Measurements from ENCODE around the gene ANKS4B.
"Not testable (repeated sequence)": the region's sequence is repeated elsewhere in the genome, so short reads cannot be mapped to it uniquely, and the experiment has no call there.

Gene ANKS4B

DNA sequence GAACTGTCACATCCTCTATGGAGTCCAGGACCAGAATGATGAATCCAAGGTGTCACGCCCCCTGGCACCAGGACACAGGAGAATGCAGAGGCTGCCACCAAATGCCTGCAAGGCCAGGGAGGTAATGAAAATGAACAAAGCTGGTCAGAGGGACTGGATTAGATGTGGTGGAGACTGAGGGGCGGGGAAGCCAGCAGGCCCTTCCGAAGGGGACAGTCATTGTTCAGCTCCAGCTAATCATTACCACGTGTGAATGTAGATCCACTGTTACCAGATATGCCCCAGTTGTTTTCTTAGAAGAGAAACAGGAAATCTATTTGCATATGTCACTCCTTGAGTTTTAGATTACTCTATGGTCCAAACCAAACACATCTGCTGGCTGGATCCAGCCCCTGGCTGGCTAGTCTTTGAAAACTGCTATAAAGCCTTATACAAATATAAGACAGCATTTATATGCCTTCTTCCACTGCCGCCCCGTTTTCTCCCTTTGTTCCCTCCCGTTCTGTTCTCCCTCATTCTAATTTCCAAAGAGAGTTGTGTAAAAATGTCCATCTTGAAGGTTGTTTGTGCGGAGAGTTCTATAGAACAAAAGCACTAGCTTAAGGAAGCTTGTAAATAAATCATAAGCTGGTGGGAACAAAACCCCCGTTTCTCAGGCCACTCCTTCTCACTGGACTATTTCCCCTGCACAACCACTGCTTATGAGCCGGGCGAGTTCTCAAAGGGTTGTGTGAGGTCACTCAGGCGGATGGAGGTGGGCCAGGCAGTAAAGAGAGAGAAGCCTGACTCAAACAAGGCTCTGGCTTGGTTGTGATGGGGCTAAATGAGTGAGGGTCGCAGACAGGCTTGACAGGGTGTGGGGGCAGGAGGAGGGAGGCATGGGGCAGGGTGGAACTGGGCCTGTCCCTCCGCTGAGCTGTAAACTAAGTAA, 30.4 kb downstream of the ANKS4B start:
- no peak for DNase-seq

DNA sequence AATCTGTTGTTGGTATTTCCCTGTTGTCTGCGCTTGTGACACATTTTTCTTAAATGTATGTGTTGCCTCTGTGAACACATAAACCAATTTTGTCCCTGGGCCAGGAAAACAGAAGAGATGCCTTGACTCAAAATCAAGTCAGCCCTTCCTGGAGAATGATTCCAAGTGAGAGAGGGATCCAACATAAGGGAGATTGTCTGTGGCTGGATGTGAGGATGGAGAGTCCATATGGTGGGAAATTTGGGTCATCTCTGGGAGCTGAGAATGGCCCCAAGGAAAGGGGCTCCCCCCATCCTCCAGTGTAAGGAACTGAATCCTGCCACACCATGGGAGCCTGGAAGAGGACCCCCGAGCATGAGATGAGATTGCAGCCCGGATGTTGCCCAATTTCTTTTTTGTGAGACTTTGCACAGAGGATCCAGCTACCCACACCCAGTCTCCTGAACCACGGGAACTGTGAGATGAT, 31.1 kb downstream of the ANKS4B start:
- DNase-seq, result no peak

DNA sequence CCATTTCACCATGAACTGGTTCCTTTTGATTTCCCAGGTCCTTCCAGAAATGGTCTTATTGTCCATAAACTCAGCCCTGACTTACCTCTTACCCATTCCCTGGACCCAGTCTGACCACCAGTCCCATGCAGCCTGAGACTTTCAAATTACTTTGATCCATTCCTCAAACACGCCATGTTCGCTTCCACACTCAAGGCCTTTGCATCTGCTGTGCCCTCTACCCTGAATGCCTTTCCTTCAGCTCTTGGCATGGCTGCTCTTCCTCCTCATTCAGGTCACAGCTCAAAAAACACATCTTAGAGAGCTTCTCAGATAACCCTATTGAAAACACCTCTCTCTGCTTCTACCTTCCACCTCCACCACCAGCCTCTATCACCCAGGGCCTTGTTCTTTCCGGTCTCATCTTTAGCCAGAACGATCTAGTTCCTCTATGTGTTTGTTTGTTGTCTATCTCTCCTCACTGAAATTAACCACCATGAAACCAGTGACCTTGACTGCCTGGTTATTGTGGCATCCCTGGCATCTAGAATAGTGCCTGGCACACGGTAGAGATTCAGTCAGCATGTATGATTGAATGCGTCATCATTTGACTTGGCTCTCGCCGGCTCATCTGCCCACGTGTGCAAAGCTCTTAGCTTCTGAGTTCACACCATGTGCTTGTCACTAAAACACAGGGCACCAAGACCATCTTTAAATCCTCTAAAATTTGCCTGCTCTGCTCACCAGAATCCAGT, 31.8 kb downstream of the ANKS4B start:
- DNase-seq, result no peak

DNA sequence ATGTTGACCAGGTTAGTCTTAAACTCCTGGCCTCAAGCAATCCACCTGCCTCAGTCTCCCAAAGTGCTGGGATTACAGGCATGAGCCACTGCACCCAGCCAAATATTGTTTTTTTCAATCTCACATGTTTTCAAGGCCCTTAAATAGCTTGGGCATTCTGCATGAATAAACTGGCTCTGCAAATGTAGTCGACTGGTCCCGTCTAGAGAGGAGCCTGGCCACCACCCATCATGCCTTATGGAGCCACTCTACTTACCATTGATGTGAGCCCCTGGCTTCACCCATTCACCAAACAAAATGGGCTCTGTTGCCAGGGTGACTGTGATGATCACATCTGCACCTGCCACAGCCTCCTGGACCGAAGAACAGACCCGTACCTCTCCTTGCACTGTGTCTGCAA, 33.8 kb downstream of the ANKS4B start:
- DNase-seq, result no peak

DNA sequence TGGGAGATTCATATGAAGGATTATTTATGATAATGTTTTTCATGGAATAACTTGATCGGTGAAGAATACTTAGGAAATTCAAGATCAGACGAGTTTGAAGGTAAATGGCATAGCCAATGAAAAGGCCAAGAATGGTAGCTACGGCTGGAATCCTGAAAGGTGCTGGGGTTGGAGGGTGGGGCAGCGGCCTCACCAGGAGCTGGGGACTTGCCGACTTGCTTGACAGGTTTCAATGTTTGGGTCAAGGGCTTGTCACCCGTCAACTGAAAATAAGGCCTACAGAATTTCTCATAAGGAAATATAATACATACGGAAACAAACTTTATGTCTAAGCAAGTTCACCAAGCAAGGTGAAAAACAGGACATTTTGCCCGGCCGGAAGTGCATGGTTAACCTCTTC, 34.7 kb downstream of the ANKS4B start:
- no peak for DNase-seq

DNA sequence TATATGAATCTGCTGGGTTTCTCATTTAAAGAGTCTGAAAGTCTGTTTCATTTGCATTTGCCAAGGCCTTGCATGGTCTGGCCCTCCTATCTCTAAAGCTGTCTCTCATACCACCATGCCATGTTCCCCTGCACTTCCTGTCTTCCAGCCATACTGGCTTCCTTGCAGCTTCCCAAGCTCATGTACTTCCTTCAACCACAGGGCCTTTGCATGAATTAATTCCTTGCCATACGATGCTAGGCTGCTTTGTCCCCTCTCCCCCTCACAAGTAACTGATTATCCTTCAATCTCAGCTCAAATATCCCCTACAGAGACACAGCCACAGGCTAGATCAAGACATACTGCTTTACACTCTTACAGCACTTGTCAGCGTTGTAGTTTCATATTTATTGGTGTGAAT, 38.8 kb downstream of the ANKS4B start:
- no peak for DNase-seq

DNA sequence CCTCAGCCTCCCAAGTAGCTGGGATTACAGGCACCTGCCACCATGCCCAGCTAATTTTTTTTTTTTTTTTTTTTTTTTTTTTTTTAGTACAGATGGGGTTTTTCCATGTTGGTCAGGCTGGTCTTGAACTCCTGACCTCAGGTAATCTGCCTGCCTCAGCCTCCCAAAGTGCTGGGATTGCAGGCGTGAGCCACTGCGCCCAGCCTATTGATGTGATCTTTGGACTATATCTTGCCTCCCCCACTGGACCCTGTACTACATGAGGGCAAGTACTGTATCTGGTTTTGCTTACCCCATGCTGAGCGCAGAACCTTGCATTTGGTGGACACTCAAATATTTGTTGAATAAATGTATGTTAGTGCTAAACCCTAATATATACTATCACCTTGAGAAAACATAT, 39.3 kb downstream of the ANKS4B start:
- DNase-seq, result not testable (repeated sequence)

DNA sequence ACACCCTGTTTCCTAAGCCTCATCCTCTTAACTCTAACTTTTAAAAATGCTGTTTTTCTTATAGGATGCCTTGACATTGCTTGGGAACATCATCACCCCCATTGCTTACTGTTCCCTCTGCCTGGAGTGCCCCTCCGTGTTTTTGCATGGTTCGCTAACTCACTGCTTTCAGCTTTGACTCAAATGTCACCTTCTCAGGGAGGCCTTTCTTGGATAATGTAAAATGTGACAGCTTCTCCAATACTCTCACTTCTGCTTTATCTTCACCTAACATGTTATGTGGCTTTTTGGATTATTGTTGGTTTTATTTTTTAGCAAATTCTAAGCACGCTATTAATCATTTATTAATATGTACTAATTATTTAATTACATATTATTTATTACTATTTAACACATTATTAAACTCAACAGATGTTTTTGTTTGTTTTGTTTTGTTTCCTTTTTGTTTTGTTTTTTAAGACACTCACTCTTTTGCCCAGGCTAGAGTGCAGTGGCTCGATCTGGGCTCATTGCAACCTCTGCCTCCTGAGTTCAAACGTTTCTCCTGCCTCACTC, 40.8 kb downstream of the ANKS4B start:
- DNase-seq, result no peak

DNA sequence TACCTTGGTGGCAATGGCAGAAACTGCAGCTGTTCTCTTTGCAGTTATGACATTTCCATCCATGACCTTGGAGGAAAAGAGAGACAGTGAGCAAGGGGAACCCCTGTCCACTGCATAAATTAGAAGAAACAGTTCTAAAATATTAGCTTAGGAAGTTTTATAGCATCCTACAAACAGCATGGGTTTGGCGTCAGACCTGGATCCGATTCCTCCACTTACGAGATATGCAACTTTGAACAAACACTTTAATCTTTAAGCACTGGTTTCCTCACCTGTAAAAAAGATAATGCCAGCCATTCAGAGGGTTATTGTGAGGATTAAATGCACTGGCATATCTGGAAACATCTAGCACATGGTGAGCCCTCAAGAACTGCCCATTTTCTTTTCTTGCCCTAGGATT, 42.0 kb downstream of the ANKS4B start:
- no peak for DNase-seq

DNA sequence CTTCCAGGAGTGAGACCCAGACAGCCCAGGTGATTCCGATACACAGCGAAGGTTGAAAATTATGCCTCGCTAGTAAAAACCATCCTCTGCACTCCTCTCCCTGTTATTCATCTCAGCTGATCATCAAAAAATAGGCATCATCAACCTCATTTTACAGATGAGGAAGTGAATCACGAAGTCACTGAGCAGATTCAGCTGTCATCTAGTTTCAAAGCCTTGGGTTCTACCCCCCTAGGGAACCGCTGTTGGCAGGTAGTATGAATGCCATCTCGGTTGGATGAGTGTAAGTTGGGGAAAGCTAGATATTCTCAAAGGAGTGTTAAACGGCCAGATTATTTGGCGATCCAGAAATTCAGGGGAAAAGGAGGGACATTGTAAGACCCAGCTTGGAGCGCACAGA, 42.6 kb downstream of the ANKS4B start:
- DNase-seq, result no peak

DNA sequence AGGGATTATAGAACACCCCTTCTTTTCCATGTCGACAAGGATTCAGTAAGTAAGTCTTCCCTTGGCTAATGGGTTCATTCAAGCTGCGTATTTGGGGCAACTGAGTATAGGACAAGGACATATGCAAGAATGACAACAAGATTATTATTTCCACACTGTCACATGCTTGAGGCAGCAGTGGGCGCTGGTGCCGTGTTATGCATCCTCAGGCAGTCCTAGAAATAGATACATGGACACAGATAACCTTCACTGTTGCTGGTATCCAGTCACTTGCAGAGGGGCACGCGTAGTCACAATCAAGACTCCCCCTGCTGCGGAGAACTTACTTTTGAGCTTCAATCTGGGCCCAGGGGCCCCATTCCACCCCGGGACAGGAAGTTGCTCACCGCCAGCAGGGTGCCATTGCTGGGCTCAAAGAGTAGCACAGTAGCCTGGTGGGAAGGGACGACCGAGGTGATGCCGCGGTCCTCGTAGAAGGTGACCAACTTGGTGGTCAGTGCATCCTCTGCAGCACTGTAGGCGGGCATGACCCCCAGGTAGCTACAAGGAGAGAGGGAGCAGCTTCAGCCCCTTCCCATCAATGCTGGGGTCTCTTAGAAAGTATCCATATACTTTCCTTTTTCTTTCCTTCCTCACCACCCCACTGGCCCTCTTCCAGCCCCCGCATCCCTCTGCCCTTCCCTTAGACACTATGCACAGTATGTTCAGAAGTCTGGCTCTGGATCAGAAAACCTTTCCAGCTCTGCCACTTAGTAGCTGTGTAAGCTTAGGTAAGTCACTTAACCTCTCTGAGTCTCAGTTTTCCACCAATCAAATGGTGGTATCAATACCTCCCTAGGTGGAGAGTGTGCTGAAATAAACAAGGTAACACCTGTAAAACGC, 43.8 kb downstream of the ANKS4B start:
- no peak for DNase-seq

DNA sequence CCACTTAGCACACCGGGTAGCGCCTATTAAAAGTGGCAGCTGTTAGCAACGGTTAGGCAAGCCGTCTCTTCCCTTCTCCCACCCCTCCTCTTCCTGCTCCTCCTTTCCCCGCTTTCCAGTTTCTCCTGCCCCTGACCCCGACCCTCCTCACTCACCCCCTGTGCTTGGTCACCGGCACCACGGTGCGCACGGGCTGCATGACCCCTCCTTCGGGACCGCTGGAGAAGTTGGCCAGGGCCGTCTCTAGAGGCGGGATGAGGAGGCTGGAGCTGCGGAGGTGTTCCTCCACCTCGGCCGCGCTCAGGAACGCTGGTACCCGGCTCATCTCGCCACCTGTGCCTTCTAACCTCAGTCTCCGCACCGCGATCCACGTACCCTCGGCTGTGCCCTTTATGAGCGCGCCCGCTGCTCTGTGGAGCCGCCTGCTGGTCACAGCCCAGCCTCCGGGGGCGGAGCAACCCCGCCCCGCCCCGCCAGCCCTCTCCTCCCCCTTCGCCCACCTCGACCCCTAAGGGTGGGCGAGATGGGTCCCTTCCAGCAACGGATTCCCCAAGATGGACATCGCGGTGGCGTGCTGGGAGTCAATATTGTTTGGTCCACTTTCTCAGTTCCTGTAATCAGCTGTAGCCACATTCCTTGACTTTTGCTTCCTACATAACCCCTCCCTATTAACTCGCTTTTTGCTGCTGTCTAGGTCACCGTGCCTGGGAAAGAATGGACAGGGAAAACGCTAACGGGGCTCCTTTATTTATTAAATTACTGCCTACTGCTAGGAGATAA, 44.6 kb downstream of the ANKS4B start, which contains the start of gene CRYM:
TSS of gene CRYM (minus strand) at position 364 of the 780 bp plus-strand sequence. CDS start at position 325, 39 bp downstream.
- peak; percentile 9 to 19 for DNase-seq

DNA sequence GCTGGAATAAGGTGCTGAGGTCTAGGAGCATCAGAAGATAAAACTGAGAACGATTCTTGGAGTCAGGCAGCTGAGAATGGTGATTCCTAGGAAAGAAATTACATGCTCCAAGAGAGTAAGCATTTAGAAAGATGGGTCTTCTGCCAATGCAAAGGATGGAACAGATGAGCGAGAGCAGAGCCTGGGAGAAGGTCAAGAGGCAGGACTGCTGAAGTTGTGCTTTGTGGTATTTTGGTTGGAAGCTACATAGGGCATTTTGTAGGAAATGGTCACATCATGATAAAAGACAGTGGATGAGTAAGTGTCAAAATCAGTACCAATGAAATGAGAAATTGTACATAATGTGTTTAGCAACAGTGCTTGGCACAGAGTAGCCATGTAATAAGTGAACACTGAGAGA, 46.0 kb downstream of the ANKS4B start:
- no peak for DNase-seq

DNA sequence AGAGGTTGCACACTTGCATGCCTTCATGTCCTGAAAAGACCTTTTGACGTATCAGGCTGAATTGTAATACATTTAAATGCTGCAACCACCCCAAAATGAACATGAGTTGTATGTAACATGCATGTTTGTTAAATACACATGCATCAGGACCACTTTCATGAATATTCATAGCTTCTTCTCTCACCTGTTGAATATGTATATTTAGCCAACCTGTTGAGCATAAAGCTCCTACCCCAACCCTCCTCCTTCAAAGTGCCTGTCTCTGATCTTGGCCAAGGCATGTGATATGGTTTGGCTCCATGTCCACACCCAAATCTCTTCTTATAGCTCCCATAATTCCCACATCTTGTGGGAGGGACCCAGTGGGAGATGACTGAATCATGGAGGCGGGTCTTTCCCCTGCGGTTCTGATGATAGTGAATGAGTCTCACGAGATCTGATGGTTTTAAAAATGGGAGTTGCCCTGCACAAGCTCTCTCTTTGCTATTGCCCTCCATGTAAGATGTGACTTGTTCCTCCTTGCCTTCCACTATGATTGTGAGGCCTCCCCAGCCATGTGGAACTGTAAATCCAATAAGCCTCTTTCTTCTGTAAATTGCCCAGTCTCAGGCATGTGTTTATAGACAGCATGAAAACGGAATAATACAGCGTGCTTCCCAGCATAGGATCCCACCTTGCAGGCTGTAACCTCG, 48.3 kb downstream of the ANKS4B start:
- DNase-seq, result no peak

DNA sequence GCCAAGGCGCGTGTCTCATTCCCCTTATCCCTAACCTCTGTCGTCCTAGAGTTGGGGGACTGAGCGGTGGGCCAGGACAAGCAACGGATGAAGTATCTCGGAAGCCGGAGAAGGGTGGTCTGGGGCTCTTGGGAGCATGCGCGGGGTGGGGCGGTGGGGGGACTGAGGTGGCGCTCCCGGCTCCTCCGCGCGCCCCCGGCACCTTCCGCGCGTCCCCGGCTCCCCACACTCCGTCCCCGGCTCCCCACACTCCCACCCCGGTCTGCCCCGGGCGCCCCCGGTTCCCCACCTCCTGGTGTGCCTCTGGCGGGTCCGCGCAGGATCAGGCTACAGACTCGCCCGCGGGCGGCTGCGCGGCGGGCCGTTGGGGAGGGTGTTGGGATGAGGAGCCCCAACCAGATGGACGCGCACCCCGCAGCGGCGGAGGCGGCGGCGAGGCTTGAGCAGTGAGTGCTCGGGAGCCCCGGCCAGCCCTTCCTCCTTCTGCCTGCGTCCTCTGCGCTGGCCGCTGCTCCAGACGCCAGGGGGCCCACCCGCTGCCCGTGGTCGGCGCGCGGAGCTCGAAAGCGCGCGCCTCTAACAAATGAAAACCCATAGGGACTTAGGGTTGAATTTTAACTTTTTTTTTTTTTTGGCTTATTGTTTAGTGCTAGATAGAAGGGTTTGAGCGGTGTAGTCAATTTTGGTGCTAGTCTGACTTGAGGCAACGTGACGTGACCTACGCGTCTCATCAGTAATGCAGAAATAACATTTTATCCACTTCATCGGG, 50.2 kb downstream of the ANKS4B start:
- no peak for DNase-seq

DNA sequence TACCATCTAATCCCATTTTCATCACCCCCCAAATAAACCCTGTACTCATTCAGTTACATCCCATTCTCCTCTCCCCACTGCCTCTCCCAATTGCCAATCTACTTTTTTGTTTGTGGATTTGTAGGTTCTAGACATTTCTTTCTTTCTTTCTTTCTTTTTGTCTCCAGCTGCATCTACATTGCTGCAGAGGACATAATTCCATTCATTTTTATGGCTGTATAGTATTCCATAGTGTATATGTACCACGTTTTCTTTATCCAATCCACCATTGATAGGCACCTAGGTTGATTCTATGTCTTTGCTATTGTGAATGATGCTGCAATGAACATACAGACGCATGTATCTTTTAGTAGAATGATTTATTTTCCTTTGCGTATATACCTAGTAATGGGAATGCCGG, 50.9 kb downstream of the ANKS4B start:
- no peak for DNase-seq

DNA sequence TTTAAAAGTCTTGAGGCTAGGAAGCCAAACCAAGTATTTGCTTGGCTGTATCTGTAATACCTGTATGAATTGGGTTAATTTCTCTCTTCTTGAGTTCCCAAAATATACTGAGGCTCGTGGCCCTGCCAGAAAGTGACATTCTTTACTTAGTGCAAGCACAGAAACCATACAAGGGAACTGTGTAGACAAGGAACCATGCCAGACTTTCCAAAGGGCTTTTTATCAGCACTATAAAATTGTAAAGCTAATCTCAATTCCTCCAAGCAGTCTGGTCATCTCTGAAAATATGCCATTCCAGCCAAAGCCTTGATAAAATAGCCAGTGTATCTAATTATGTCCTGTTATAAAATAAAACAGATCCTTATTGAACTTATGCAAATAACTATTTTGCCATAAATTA, 51.8 kb downstream of the ANKS4B start:
- DNase-seq, result no peak

DNA sequence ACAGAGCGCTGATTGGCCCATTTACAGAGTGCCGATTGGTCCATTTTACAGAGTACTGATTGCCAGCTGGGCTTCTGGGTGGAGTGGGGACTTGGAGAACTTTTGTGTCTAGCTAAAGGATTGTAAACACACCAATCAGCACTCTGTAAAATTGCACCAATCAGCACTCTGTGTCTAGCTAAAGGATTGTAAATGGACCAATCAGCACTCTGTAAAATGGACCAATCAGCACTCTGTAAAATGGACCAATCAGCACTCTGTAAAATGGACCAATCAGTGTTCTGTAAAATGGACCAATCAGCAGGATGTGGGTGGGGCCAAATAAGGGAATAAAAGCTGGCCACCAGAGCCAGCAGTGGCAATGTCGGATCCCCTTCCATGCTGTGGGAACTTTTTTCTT, 56.3 kb downstream of the ANKS4B start:
- DNase-seq, result not testable (repeated sequence)

DNA sequence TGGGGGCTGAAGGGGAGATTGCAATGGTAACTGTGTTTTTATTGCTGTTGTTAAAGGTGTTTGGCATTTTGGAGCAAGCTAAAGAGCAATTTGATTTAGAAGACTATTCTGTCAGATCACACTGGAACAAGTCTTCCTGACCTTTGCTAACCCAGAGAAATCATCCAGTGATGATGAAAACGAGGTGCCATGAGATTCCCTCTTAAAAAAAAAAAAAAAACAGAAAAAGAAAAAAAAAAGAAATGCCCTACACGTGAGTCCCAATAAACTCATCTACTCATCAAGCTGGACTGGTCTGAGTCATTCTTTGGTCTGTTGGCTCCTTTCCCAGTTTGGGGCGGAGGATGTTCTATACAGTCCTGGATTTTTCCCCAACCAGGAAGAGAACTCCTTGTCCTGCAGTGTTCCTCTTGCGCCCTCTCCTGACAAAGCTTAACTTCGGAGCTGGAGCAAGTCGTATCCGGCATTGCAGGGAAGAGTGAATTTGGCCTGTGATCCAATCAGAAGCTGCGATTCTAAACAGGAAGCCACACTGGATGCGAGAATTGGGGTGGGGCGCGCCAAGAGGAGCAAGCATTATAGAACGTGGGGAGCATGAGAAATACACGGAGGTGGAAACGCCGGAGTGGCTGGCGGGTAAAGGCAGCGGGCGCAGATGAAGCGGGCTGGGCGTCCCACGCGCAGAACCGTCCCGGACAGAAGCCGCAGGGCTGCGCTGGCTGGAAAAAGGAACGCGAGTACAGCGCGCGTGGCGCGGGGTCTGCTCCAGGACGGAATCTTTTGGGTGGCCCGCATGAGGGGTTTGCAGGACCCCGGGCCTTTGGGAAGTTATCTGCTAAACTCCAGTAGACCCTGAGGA, 67.0 kb downstream of the ANKS4B start:
- DNase-seq, result peak; percentile 32 to 36

Measured in activated CD4-positive, alpha-beta T cell treated with anti-CD3 and anti-CD28 coated beads for 4 hours (primary cell).